ENCODE measurements around the gene CAMK4.

- TF ChIP-seq CTCF (IDR thresholded peaks at IDR 0.05; ENCODE audit: insufficient read depth, low read depth, low read length), result no peak
- no peak for TF ChIP-seq EZH2 (IDR thresholded peaks at IDR 0.05; ENCODE audit: insufficient read depth, low read length)
Measured at GRCh38 chr5:111197523-111197922, 26.7 kb upstream of the CAMK4 start.
